Naive thymus-derived CD8-positive, alpha-beta T cell (primary cell): ENCODE data around the gene PARD3B. TPM values are rescaled to one million over a fixed set of nuclear protein-coding genes. Genes with fewer than 3 reads are reported as not detected.

ENCODE experiments used
- ATAC-seq, 2 donors: fragments of 150-1000 bp; cut with Tn5 transposase in 1 of 2; sonication (Bioruptor Pico), chemical (Tn5 transposase) in 1 of 2; 1 replicate in 1 of 2; 2 replicates in 1 of 2; pipeline ENCODE4 v1.10.0; 2021; ENCODE audit warnings: mild to moderate bottlenecking in 2 of 2, moderate library complexity in 2 of 2
- POLR2A ChIA-PET: fragments of 350-600 bp; sonication (Branson Sonifier 250); formaldehyde crosslinking; loops from one replicate; lab custom pipeline; 2021; ENCODE audit warnings: antibody characterized with exemption; lab: Charles Lee
- DNase-seq, 10 donors: peaks; one replicate each; pipeline versions ENCODE4 v3.0.0 to v3.0.0-alpha.2; 2020 to 2022
- H3K27ac Mint-ChIP-seq, 10 donors: one replicate each; pipeline ENCODE4 v1.8.0; 2020 to 2022; ENCODE audit warnings: mild to moderate bottlenecking in 10 of 10, mixed read lengths in 10 of 10, moderate library complexity in 4 of 10, inconsistent platforms in 1 of 10
- H3K27me3 Mint-ChIP-seq, 5 donors: one replicate each; pipeline ENCODE4 v1.8.0; 2021 to 2022; ENCODE audit warnings: mixed read lengths in 5 of 5
- H3K36me3 Mint-ChIP-seq, 3 donors: one replicate each; pipeline ENCODE4 v1.8.0; 2020 to 2022; ENCODE audit warnings: mixed read lengths in 3 of 3, mild to moderate bottlenecking in 2 of 3, inconsistent platforms in 1 of 3
- H3K4me1 Mint-ChIP-seq, 4 donors: one replicate each; pipeline ENCODE4 v1.8.0; 2021 to 2022; ENCODE audit warnings: mixed read lengths in 4 of 4
- H3K4me3 Mint-ChIP-seq, 10 donors: one replicate each; pipeline ENCODE4 v1.8.0; 2020 to 2022; ENCODE audit warnings: mild to moderate bottlenecking in 10 of 10, mixed read lengths in 10 of 10, moderate library complexity in 6 of 10, inconsistent platforms in 1 of 10
- H3K9me3 Mint-ChIP-seq, 9 donors: one replicate each; pipeline ENCODE4 v1.8.0; 2020 to 2022; ENCODE audit warnings: mixed read lengths in 9 of 9, mild to moderate bottlenecking in 3 of 9, inconsistent platforms in 1 of 9, moderate library complexity in 1 of 9
- polyA plus RNA-seq, 3 donors: library from polyadenylated mRNA; unstranded; fragments of 300-500 nt; fragmentation: Illumina TruSeq; gene quantifications; one replicate each; pipeline ENCODE4 v1.2.3, GENCODE V29; 2021
- total RNA-seq, 8 experiments: library from RNA in 2 of 8; stranded (reverse) in 2 of 8; gene quantifications; one replicate each; pipeline ENCODE4 v1.2.3 and lab custom pipeline; 2021 to 2026

Gene PARD3B
- total and polyA plus RNA-seq, 5 experiments from 2014 or later = 0.22 to 3.8 (median 1.3) TPM; not detected in 1

- POLR2A ChIA-PET = interaction anchor here (0.6 kb wide), 1 partner anchor 8 kb away, joined by 3 read pairs; no protein-coding TSS in a partner anchor
- Mint-ChIP-seq H3K27ac (peak overlapping the region in 3 of 10 donors; percentile 40 to 68 (median 58)), H3K36me3 (peaks cover 0 to 4% (median 0%) of the 10 kb centered on the region in 3 donors), H3K27me3 (peaks cover 0 to 3% (median 0%) of the 10 kb centered on the region in 5 donors), H3K9me3 (peaks cover 0 to 10% (median 0%) of the 10 kb centered on the region in 9 donors), H3K4me3 (peak overlapping the region in 2 of 10 donors; percentile 9 to 25), H3K4me1 (peaks cover 6 to 9% (median 8%) of the 10 kb centered on the region in 4 donors)
- DNase-seq (no peak), ATAC-seq (no peak)
These were observed 624.2 kb downstream of the PARD3B start for GRCh38 chr2:205169464-205169863.

GRCh38 chr2:205170399-205170798 lies 625.1 kb downstream of the PARD3B start:
- DNase-seq = no peak
- H3K27ac Mint-ChIP-seq = no peak overlapping the region
- H3K9me3 Mint-ChIP-seq = peaks cover 0 to 10% (median 0%) of the 10 kb centered on the region in 9 donors
- H3K36me3 Mint-ChIP-seq = peaks cover 0 to 4% (median 0%) of the 10 kb centered on the region in 3 donors
- peaks cover 0 to 3% (median 0%) of the 10 kb centered on the region in 5 donors for H3K27me3 Mint-ChIP-seq
- H3K4me3 Mint-ChIP-seq = no peak overlapping the region
- no peak for ATAC-seq
- H3K4me1 Mint-ChIP-seq = peaks cover 6 to 9% (median 8%) of the 10 kb centered on the region in 4 donors
- POLR2A ChIA-PET = no interaction called here

- Mint-ChIP-seq H3K9me3 (peaks cover 0 to 10% (median 0%) of the 10 kb centered on the region in 9 donors), H3K36me3 (peaks cover 0 to 4% (median 2%) of the 10 kb centered on the region in 3 donors), H3K27ac (peak overlapping the region in 1 of 10 donors; percentile 68), H3K4me1 (peaks cover 6 to 9% (median 8%) of the 10 kb centered on the region in 4 donors), H3K27me3 (peaks cover 0 to 3% (median 0%) of the 10 kb centered on the region in 5 donors), H3K4me3 (no peak overlapping the region)
- POLR2A ChIA-PET = no interaction called here
- ATAC-seq (no peak), DNase-seq (no peak)
These were observed 626.1 kb downstream of the PARD3B start for GRCh38 chr2:205171261-205171940.

GRCh38 chr2:205175831-205176230 lies 630.6 kb downstream of the PARD3B start:
- POLR2A ChIA-PET = no interaction called here
- Mint-ChIP-seq H3K9me3 (peaks cover 0 to 2% (median 0%) of the 10 kb centered on the region in 9 donors), H3K27ac (no peak overlapping the region), H3K36me3 (peaks cover 0 to 2% (median 0%) of the 10 kb centered on the region in 3 donors), H3K4me3 (no peak overlapping the region), H3K27me3 (no peaks in the 10 kb centered on the region), H3K4me1 (no peaks in the 10 kb centered on the region)
- ATAC-seq (no peak), DNase-seq (no peak)

GRCh38 chr2:205176546-205176945 lies 631.3 kb downstream of the PARD3B start:
- ATAC-seq = no peak
- H3K4me1 Mint-ChIP-seq = no peaks in the 10 kb centered on the region

GRCh38 chr2:205177546-205177945 lies 632.3 kb downstream of the PARD3B start:
- Mint-ChIP-seq H3K4me1 (no peaks in the 10 kb centered on the region), H3K4me3 (no peak overlapping the region), H3K27ac (no peak overlapping the region), H3K9me3 (no peaks in the 10 kb centered on the region), H3K36me3 (peaks cover 0 to 2% (median 0%) of the 10 kb centered on the region in 3 donors), H3K27me3 (no peaks in the 10 kb centered on the region)
- POLR2A ChIA-PET = interaction anchor here (0.6 kb wide), 1 partner anchor 8 kb away, joined by 3 read pairs; no protein-coding TSS in a partner anchor
- DNase-seq = no peak
- no peak for ATAC-seq

More at GRCh38 chr2:205176546-205176945, 631.3 kb downstream of the PARD3B start:
- POLR2A ChIA-PET = no interaction called here
- Mint-ChIP-seq H3K4me3 (no peak overlapping the region), H3K9me3 (peaks cover 0 to 2% (median 0%) of the 10 kb centered on the region in 9 donors), H3K27ac (no peak overlapping the region), H3K27me3 (no peaks in the 10 kb centered on the region), H3K36me3 (peaks cover 0 to 2% (median 0%) of the 10 kb centered on the region in 3 donors)
- DNase-seq = no peak

GRCh38 chr2:205180730-205181129 lies 635.5 kb downstream of the PARD3B start:
- POLR2A ChIA-PET = no interaction called here
- ATAC-seq (no peak), DNase-seq (no peak)
- no peak overlapping the region for H3K27ac Mint-ChIP-seq
- peaks cover 0 to 2% (median 0%) of the 10 kb centered on the region in 3 donors for H3K36me3 Mint-ChIP-seq
- no peaks in the 10 kb centered on the region for H3K4me1 Mint-ChIP-seq
- no peaks in the 10 kb centered on the region for H3K9me3 Mint-ChIP-seq
- no peak overlapping the region for H3K4me3 Mint-ChIP-seq
- no peaks in the 10 kb centered on the region for H3K27me3 Mint-ChIP-seq

- Mint-ChIP-seq H3K27ac (no peak overlapping the region), H3K36me3 (no peaks in the 10 kb centered on the region), H3K4me3 (no peak overlapping the region), H3K27me3 (no peaks in the 10 kb centered on the region), H3K4me1 (peaks cover 0 to 6% (median 0%) of the 10 kb centered on the region in 4 donors), H3K9me3 (no peaks in the 10 kb centered on the region)
- ATAC-seq = no peak
- no peak for DNase-seq
- POLR2A ChIA-PET = no interaction called here
These were observed 642.5 kb downstream of the PARD3B start for GRCh38 chr2:205187731-205188130.

GRCh38 chr2:205188239-205189138 lies 643.2 kb downstream of the PARD3B start:
- DNase-seq (no peak), ATAC-seq (no peak)
- Mint-ChIP-seq H3K27ac (no peak overlapping the region), H3K4me1 (peaks cover 0 to 6% (median under 1%) of the 10 kb centered on the region in 4 donors), H3K36me3 (no peaks in the 10 kb centered on the region), H3K27me3 (no peaks in the 10 kb centered on the region), H3K4me3 (no peak overlapping the region), H3K9me3 (no peaks in the 10 kb centered on the region)
- POLR2A ChIA-PET = no interaction called here

- H3K4me3 Mint-ChIP-seq = no peak overlapping the region
- ATAC-seq (no peak), DNase-seq (no peak)
- no peaks in the 10 kb centered on the region for H3K27me3 Mint-ChIP-seq
- no peaks in the 10 kb centered on the region for H3K9me3 Mint-ChIP-seq
- H3K27ac Mint-ChIP-seq = no peak overlapping the region
- POLR2A ChIA-PET = no interaction called here
- H3K36me3 Mint-ChIP-seq = no peaks in the 10 kb centered on the region
- H3K4me1 Mint-ChIP-seq = peaks cover 0 to 6% (median 2%) of the 10 kb centered on the region in 4 donors
These were observed 644.0 kb downstream of the PARD3B start for GRCh38 chr2:205189301-205189700.

GRCh38 chr2:205190528-205190927 lies 645.3 kb downstream of the PARD3B start:
- H3K4me1 Mint-ChIP-seq = peaks cover 0 to 6% (median 2%) of the 10 kb centered on the region in 4 donors
- no peak overlapping the region for H3K27ac Mint-ChIP-seq
- H3K27me3 Mint-ChIP-seq = no peaks in the 10 kb centered on the region
- no peak overlapping the region for H3K4me3 Mint-ChIP-seq
- H3K9me3 Mint-ChIP-seq = no peaks in the 10 kb centered on the region
- POLR2A ChIA-PET = interaction anchor here (0.7 kb wide), 1 partner anchor 71 kb away, joined by 4 read pairs; no protein-coding TSS in a partner anchor
- DNase-seq (no peak), ATAC-seq (no peak)
- H3K36me3 Mint-ChIP-seq = no peaks in the 10 kb centered on the region

GRCh38 chr2:205193125-205193835 lies 648.0 kb downstream of the PARD3B start:
- Mint-ChIP-seq H3K4me1 (peaks cover 4 to 12% (median 5%) of the 10 kb centered on the region in 4 donors), H3K27me3 (no peaks in the 10 kb centered on the region), H3K4me3 (no peak overlapping the region), H3K9me3 (no peaks in the 10 kb centered on the region), H3K36me3 (no peaks in the 10 kb centered on the region), H3K27ac (peak overlapping the region in 1 of 10 donors; percentile 35)
- ATAC-seq = no peak
- POLR2A ChIA-PET = no interaction called here
- no peak for DNase-seq
